GM12878 (cell line): ENCODE data around the gene SLC39A13. TPM values are rescaled to one million over a fixed set of nuclear protein-coding genes. Genes with fewer than 3 reads are reported as not detected.
A peak's percentile ranks its signal among the peaks of the same experiment; 100 is the strongest.

Source experiments
- ATAC-seq: fragments of 200-7000 bp; cut with Tn5 transposase; 3 replicates; pipeline ENCODE4 v1.9.1; 2020; ENCODE audit warnings: mild to moderate bottlenecking, moderate library complexity
- BruUV-seq: library from RNA; stranded (reverse); fragments of 400-500 nt; replicated peaks from 2 replicates; lab custom pipeline; 2021; lab: Mats Ljungman, UMichigan
- CTCF ChIA-PET: fragments of 300-600 bp; sonication (Branson Sonifier 250); formaldehyde crosslinking; extraction: SDS; loops from one replicate; lab custom pipeline; 2021; ENCODE audit warnings: inconsistent platforms; lab: Yijun Ruan, JAX
- POLR2A ChIA-PET: fragments of 350-600 bp; formaldehyde crosslinking; extraction: SDS; loops from one replicate; lab custom pipeline; 2021; ENCODE audit warnings: inconsistent platforms; lab: Charles Lee
- RAD21 ChIA-PET: fragments of 300-600 bp; sonication (Branson Sonifier 250); formaldehyde crosslinking; loops from one replicate; lab custom pipeline; 2023; ENCODE audit warnings: antibody characterized with exemption; ENCODE audit not compliant: unreplicated experiment; lab: Charles Lee
- SMC1A ChIA-PET: fragments of 300-600 bp; sonication (Branson Sonifier 250); formaldehyde crosslinking; loops from one replicate; lab custom pipeline; 2023; ENCODE audit not compliant: unreplicated experiment, uncharacterized antibody; lab: Charles Lee
- DNase-seq: peaks from one replicate; pipeline ENCODE4 v3.0.0-alpha.2; 2011; ENCODE audit warnings: low read depth, low spot score
- FAIRE-seq: peaks from 3 replicates; lab custom pipeline; 2011; peaks lifted over from hg19 to GRCh38; lab: Jason Lieb, UNC
- H2AFZ ChIP-seq: 2 replicates; pipeline ENCODE4 v1.6.0; 2011; ENCODE audit warnings: low read depth, low read length, control low read depth; ENCODE audit not compliant: control insufficient read depth
- H3K27ac ChIP-seq: 2 replicates; pipeline ENCODE4 v1.5.1; 2011; ENCODE audit warnings: control low read depth; ENCODE audit not compliant: control insufficient read depth, insufficient read depth
- H3K27me3 ChIP-seq, 2 experiments: replicated peaks in 1 of 2; 2 replicates each; pipeline versions ENCODE4 v1.6.0 to v1.6.1; 2011; ENCODE audit warnings: low read length in 1 of 2; ENCODE audit not compliant: control insufficient read depth in 2 of 2, insufficient read depth in 2 of 2
- H3K36me3 ChIP-seq, 2 experiments: 2 replicates each; pipeline ENCODE4 v1.5.1; 2011; ENCODE audit warnings: low read length in 1 of 2; ENCODE audit not compliant: control insufficient read depth in 2 of 2, insufficient read depth in 2 of 2
- H3K4me1 ChIP-seq: 2 replicates; pipeline ENCODE4 v1.6.1; 2011; ENCODE audit warnings: mild to moderate bottlenecking, low read length, moderate library complexity, mixed read lengths; ENCODE audit not compliant: control insufficient read depth, insufficient read depth
- H3K4me2 ChIP-seq: 2 replicates; pipeline ENCODE4 v1.6.0; 2011; ENCODE audit warnings: control low read depth; ENCODE audit not compliant: control insufficient read depth, insufficient read depth
- H3K4me3 ChIP-seq: fragments of 200-600 bp; sonication (generic); 2 replicates; pipeline ENCODE4 v1.5.1; 2016
- H3K79me2 ChIP-seq: 2 replicates; pipeline ENCODE4 v1.6.0; 2011; ENCODE audit warnings: low read length; ENCODE audit not compliant: control insufficient read depth, insufficient read depth
- H3K9ac ChIP-seq: 2 replicates; pipeline ENCODE4 v1.8.0; 2011; ENCODE audit warnings: low read length, control low read depth, mixed read lengths; ENCODE audit not compliant: control insufficient read depth, insufficient read depth
- H3K9me3 ChIP-seq: replicated peaks from 3 replicates; pipeline ENCODE4 v1.5.1; 2011; ENCODE audit warnings: mild to moderate bottlenecking, low read length; ENCODE audit not compliant: control insufficient read depth, insufficient read depth
- H4K20me1 ChIP-seq: 2 replicates; pipeline ENCODE4 v1.6.0; 2011; ENCODE audit not compliant: control insufficient read depth, insufficient read depth
- ATF7 ChIP-seq: fragments of 450-650 bp; IDR thresholded peaks from 2 replicates; pipeline ENCODE4 v1.6.1; 2016; ENCODE audit warnings: low read depth, mild to moderate bottlenecking
- CTCF ChIP-seq, 3 experiments: IDR thresholded peaks in 2 of 3; conservative IDR thresholded peaks in 1 of 3; 2 replicates each; pipeline ENCODE4 v1.5.1; 2011; ENCODE audit warnings: low read depth in 3 of 3, low read length in 3 of 3, mild to moderate bottlenecking in 3 of 3, control low read depth in 2 of 3, moderate library complexity in 2 of 3, inconsistent platforms in 1 of 3, mixed read lengths in 1 of 3; ENCODE audit not compliant: control insufficient read depth in 2 of 3, insufficient read depth in 1 of 3; ENCODE audit errors: extremely low read depth in 1 of 3
- FOXK2 ChIP-seq: fragments of 450-650 bp; IDR thresholded peaks from 2 replicates; pipeline ENCODE4 v1.6.1; 2017; ENCODE audit warnings: mild to moderate bottlenecking, moderate library complexity
- HCFC1 ChIP-seq: fragments of 150-350 bp; IDR thresholded peaks from 2 replicates; pipeline ENCODE4 v1.6.1; 2014; ENCODE audit warnings: low read length
- NR2C1 ChIP-seq: fragments of 450-650 bp; IDR thresholded peaks from 2 replicates; pipeline ENCODE4 v1.6.1; 2017; ENCODE audit warnings: antibody characterized with exemption, mild to moderate bottlenecking, moderate library complexity
- ZNF384 ChIP-seq: IDR thresholded peaks from 2 replicates; pipeline ENCODE4 v1.6.1; 2012; ENCODE audit warnings: low read depth, mild to moderate bottlenecking, low read length, improper control_type of control experiment, borderline replicate concordance
- WGBS: methylation state at CpG from one replicate; pipeline ENCODE4 v1.1.6; 2016; ENCODE audit warnings: low lambda C conversion rate; ENCODE audit not compliant: insufficient replicate concordance, insufficient coverage; ENCODE audit errors: missing lambda C conversion rate; 5-methylcytosine and 5-hydroxymethylcytosine counted together
- in situ Hi-C: fragments of 300-500 bp; cut with MboI; formaldehyde crosslinking; loops from 9 replicates; pipeline ENCODE4 v1.14.3; 2018; ENCODE audit warnings: mixed read lengths
- intact Hi-C: fragments of 100-400 bp; cut with micrococcal nuclease; formaldehyde crosslinking; loops from one replicate; pipeline ENCODE4 v1.14.2; 2022; ENCODE audit not compliant: unreplicated experiment
- polyA plus RNA-seq, 11 experiments: library from polyadenylated mRNA; depleted of rRNA in 4 of 11; unstranded in 6 of 11; stranded (reverse) in 5 of 11; fragments of >200 nt; fragmentation: Nextera tagmentation in 4 of 11; fragmentation: Illumina TruSeq in 1 of 11; extraction: Ambion mirVana in 4 of 11; extraction: Trizol in 1 of 11; gene quantifications; 1 replicate in 1 of 11; 2 replicates in 10 of 11; pipeline versions ENCODE4 v1.2.1 to v1.2.3, GENCODE V29; 2011 to 2016; ENCODE audit warnings: inconsistent platforms in 2 of 11, missing spikeins in 2 of 11, low read depth in 1 of 11
- total RNA-seq, 4 experiments: library from RNA; depleted of rRNA in 3 of 4; stranded (reverse); fragments of >200 nt in 3 of 4; fragmentation: Illumina TruSeq in 1 of 4; extraction: Trizol in 1 of 4; gene quantifications; 2 replicates each; pipeline versions ENCODE4 v1.2.1 to v1.2.3, GENCODE V29; 2013 to 2021

SLC39A13 gene
- total and polyA plus RNA-seq, 10 of the 15 experiments (the other 5 are each of a cell fraction or from before 2014, with no cell fraction given), result 0.23 to 19.8 (median 6.3) TPM

GRCh38 chr11:47443028-47443700 is 34.8 kb downstream of the SLC39A13 start:
- in situ Hi-C loops, result no loop called here
- POLR2A ChIA-PET, result interaction anchor here (0.9 kb wide), 1 partner anchor 94 kb away, joined by 4 read pairs; no protein-coding TSS in a partner anchor
- WGBS, result 76% methylated on average over 12 of the region's 12 CpGs
- no peak overlapping the region for H3K27ac ChIP-seq
- H4K20me1 ChIP-seq, result no peaks in the 10 kb centered on the region
- no peaks in the 10 kb centered on the region for H3K79me2 ChIP-seq
- H3K36me3 ChIP-seq, result no peaks in the 10 kb centered on the region
- no peak overlapping the region for H2AFZ ChIP-seq
- no peaks in the 10 kb centered on the region for H3K27me3 ChIP-seq
- no TSS peak for BruUV-seq
- TF ChIP-seq NR2C1 (no peak), CTCF (IDR thresholded peaks at IDR 0.05 in 2 of 3, conservative IDR thresholded peaks at IDR 0.05 in 1 of 3; ENCODE audit: control insufficient read depth in 2 of 3, extremely low read depth in 1 of 3, insufficient read depth in 1 of 3, low read depth in 3 of 3, low read length in 3 of 3) (0 out of 6 replicates have a peak, but pooled peaks of 1 of the 3 experiments have one; percentile 5)
- TF ChIP-seq, all 136 proteins: peak for 1
- Histone ChIP-seq H3K4me1 (no peaks in the 10 kb centered on the region), H3K9me3 (no peaks in the 10 kb centered on the region), H3K4me3 (no peak overlapping the region), H3K9ac (no peak overlapping the region), H3K4me2 (no peak overlapping the region)
- FAIRE-seq (no peak), ATAC-seq (peak; percentile 74), DNase-seq (no peak)
- ChIA-PET CTCF (interaction anchor here (0.7 to 1.0 kb wide), 4 partner anchors 11 to 174 kb away, joined by 3 to 5 read pairs (median 4); no protein-coding TSS in a partner anchor), RAD21 (interaction anchor here (0.8 kb wide), 1 partner anchor 11 kb away, joined by 5 read pairs; no protein-coding TSS in a partner anchor), SMC1A (no interaction called here)
- intact Hi-C loops, result no loop called here

GRCh38 chr11:47443817-47444216 is 35.4 kb downstream of the SLC39A13 start:
- CTCF ChIA-PET, result interaction anchor here (0.7 to 1.0 kb wide), 5 partner anchors 10 to 282 kb away, joined by 3 to 5 read pairs (median 4); no protein-coding TSS in a partner anchor
- no peaks in the 10 kb centered on the region for H3K27me3 ChIP-seq
- H2AFZ ChIP-seq, result no peak overlapping the region
- H4K20me1 ChIP-seq, result no peaks in the 10 kb centered on the region
- FAIRE-seq (no peak), ATAC-seq (no peak), DNase-seq (no peak)
- no peak overlapping the region for H3K27ac ChIP-seq
- H3K4me3 ChIP-seq, result no peak overlapping the region
- in situ Hi-C loops, result no loop called here
- intact Hi-C loops, result no loop called here
- WGBS, result 79% methylated on average over 3 of the region's 3 CpGs
- H3K9me3 ChIP-seq, result no peaks in the 10 kb centered on the region
- no peak overlapping the region for H3K4me2 ChIP-seq
- no TSS peak for BruUV-seq
- no peaks in the 10 kb centered on the region for H3K4me1 ChIP-seq
- no peaks in the 10 kb centered on the region for H3K36me3 ChIP-seq
- RAD21 ChIA-PET, result interaction anchor here (0.8 kb wide), 1 partner anchor 10 kb away, joined by 5 read pairs; no protein-coding TSS in a partner anchor
- no peak overlapping the region for H3K9ac ChIP-seq
- TF ChIP-seq ZNF384 (no peak), FOXK2 (no peak), HCFC1 (no peak), ATF7 (peak; percentile 50; the same call in 1 of the 2 replicates)
- POLR2A ChIA-PET, result interaction anchor here (0.9 kb wide), 1 partner anchor 93 kb away, joined by 4 read pairs; no protein-coding TSS in a partner anchor
- H3K79me2 ChIP-seq, result no peaks in the 10 kb centered on the region
- SMC1A ChIA-PET, result no interaction called here
